ENCODE results near the gene RUNX2. TPM values are rescaled to one million over a fixed set of nuclear protein-coding genes. Genes with fewer than 3 reads are reported as not detected.

The RUNX2 gene
- total and polyA plus RNA-seq, 10 of the 15 experiments (the other 5 are each of a cell fraction or from before 2014, with no cell fraction given), result 0.01 to 0.77 (median 0.15) TPM; not detected in 3

DNA sequence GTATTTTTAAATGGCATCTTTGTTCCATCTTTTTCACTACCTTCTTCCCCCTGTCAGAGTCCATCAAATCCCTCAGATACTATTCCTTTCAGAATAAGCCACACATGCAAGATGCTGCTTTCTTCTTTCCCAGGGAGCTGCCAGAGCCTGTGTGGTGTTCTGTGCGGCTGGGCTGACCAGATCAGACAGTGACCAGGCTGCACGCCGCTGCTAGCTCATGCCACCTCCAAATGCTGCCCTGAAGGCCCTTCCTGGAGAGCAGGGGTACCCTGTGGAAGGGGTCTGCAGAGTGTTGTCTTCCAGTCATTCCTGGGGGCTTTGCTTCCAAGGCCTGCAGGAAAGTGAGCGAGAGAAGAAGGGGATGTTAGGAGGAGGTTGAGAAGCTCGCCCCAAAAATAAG, 228.7 kb downstream of the RUNX2 start (continued):
- TF ChIP-seq, protein P1, sequence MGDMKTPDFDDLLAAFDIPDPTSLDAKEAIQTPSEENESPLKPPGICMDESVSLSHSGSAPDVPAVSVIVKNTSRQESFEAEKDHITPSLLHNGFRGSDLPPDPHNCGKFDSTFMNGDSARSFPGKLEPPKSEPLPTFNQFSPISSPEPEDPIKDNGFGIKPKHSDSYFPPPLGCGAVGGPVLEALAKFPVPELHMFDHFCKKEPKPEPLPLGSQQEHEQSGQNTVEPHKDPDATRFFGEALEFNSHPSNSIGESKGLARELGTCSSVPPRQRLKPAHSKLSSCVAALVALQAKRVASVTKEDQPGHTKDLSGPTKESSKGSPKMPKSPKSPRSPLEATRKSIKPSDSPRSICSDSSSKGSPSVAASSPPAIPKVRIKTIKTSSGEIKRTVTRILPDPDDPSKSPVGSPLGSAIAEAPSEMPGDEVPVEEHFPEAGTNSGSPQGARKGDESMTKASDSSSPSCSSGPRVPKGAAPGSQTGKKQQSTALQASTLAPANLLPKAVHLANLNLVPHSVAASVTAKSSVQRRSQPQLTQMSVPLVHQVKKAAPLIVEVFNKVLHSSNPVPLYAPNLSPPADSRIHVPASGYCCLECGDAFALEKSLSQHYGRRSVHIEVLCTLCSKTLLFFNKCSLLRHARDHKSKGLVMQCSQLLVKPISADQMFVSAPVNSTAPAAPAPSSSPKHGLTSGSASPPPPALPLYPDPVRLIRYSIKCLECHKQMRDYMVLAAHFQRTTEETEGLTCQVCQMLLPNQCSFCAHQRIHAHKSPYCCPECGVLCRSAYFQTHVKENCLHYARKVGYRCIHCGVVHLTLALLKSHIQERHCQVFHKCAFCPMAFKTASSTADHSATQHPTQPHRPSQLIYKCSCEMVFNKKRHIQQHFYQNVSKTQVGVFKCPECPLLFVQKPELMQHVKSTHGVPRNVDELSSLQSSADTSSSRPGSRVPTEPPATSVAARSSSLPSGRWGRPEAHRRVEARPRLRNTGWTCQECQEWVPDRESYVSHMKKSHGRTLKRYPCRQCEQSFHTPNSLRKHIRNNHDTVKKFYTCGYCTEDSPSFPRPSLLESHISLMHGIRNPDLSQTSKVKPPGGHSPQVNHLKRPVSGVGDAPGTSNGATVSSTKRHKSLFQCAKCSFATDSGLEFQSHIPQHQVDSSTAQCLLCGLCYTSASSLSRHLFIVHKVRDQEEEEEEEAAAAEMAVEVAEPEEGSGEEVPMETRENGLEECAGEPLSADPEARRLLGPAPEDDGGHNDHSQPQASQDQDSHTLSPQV (IDR thresholded peaks at IDR 0.05), result no peak

DNA sequence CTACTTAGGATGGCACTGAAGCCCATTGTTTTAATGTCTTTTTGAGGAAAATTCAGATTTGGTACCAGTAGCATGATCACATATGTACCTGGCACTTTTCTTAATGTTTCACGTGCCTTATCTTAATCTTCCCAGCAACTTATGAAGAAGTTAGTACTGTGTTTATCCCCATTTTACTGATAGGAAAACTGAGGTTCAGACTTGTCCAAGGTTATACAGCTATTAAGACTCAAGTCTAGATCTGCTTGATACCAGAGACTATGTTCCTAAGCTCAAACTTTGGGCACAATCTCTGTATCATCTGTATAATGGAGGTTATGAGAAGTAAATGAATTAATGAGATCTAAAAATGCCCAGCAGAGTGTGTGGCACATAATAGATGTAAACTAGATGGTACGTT, 229.3 kb downstream of the RUNX2 start:
- no peak for ATAC-seq
- H3K27ac ChIP-seq (ENCODE audit: control insufficient read depth, insufficient read depth), result no peak overlapping the region
- TF ChIP-seq SIN3A (IDR thresholded peaks at IDR 0.05; ENCODE audit: low read depth, low read length) (no peak), IKZF1 (conservative IDR thresholded peaks at IDR 0.05) (no peak), MYC (IDR thresholded peaks at IDR 0.05; ENCODE audit: insufficient read depth, insufficient read length, insufficient replicate concordance, low read length, severe bottlenecking) (no peak), SPI1 (IDR thresholded peaks at IDR 0.05; ENCODE audit: borderline replicate concordance, insufficient read depth, low read depth, low read length) (no peak), EZH2 (IDR thresholded peaks at IDR 0.05; ENCODE audit: borderline replicate concordance, control insufficient read depth, low read depth, low read length) (no peak), USF1 (IDR thresholded peaks at IDR 0.05; ENCODE audit: borderline replicate concordance, extremely low read length, insufficient read depth, low read depth, low read length) (no peak), SUZ12 (IDR thresholded peaks at IDR 0.05; ENCODE audit: unreplicated experiment) (no peak)
- TF ChIP-seq, protein P2, sequence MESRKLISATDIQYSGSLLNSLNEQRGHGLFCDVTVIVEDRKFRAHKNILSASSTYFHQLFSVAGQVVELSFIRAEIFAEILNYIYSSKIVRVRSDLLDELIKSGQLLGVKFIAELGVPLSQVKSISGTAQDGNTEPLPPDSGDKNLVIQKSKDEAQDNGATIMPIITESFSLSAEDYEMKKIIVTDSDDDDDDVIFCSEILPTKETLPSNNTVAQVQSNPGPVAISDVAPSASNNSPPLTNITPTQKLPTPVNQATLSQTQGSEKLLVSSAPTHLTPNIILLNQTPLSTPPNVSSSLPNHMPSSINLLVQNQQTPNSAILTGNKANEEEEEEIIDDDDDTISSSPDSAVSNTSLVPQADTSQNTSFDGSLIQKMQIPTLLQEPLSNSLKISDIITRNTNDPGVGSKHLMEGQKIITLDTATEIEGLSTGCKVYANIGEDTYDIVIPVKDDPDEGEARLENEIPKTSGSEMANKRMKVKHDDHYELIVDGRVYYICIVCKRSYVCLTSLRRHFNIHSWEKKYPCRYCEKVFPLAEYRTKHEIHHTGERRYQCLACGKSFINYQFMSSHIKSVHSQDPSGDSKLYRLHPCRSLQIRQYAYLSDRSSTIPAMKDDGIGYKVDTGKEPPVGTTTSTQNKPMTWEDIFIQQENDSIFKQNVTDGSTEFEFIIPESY (IDR thresholded peaks at IDR 0.05), result no peak
- H3K9ac ChIP-seq (ENCODE audit: control insufficient read depth, insufficient read depth, low read length), result no peak overlapping the region
- intact Hi-C loops (cut with micrococcal nuclease; ENCODE audit: unreplicated experiment), result no loop called here
- in situ Hi-C loops (cut with MboI), result no loop called here
- no peak overlapping the region for H3K4me3 ChIP-seq
- no TSS peak for BruUV-seq (replicated peaks)
- no peaks in the 10 kb centered on the region for H3K4me1 ChIP-seq (ENCODE audit: control insufficient read depth, insufficient read depth, low read length)
- H3K27me3 ChIP-seq (replicated peaks in 1 of 2; ENCODE audit: control insufficient read depth in 2 of 2, insufficient read depth in 2 of 2, low read length in 1 of 2), result no peaks in the 10 kb centered on the region; a peak in 3 of 4 replicates
- RAD21 ChIA-PET (ENCODE audit: unreplicated experiment), result no interaction called here
- SMC1A ChIA-PET (ENCODE audit: uncharacterized antibody, unreplicated experiment), result no interaction called here
- no peak overlapping the region for H2AFZ ChIP-seq (ENCODE audit: control insufficient read depth, low read depth, low read length)
- H4K20me1 ChIP-seq (ENCODE audit: control insufficient read depth, insufficient read depth), result no peaks in the 10 kb centered on the region
- no peaks in the 10 kb centered on the region for H3K36me3 ChIP-seq (ENCODE audit: control insufficient read depth in 2 of 2, insufficient read depth in 2 of 2, low read length in 1 of 2)
- POLR2A ChIA-PET, result no interaction called here
- no peak for DNase-seq (ENCODE audit: low read depth, low spot score)
- no peak for FAIRE-seq
- no peak overlapping the region for H3K4me2 ChIP-seq (ENCODE audit: control insufficient read depth, insufficient read depth)
- H3K9me3 ChIP-seq (replicated peaks; ENCODE audit: control insufficient read depth, insufficient read depth, low read length), result peaks cover 1% of the 10 kb centered on the region; the same call in 1 of the 3 replicates
- no peaks in the 10 kb centered on the region for H3K79me2 ChIP-seq (ENCODE audit: control insufficient read depth, insufficient read depth, low read length)
- WGBS (ENCODE audit: insufficient coverage, insufficient replicate concordance, low lambda C conversion rate, missing lambda C conversion rate), result 49% methylated on average over 2 of the region's 2 CpGs
- CTCF ChIA-PET, result no interaction called here
